EH (cell line): ENCODE data around the gene DEFB110.

Source experiments
- DNase-seq: peaks from one replicate; pipeline ENCODE4 v3.0.0-alpha.2; 2015; ENCODE audit warnings: low read depth

The DEFB110 gene

DNA sequence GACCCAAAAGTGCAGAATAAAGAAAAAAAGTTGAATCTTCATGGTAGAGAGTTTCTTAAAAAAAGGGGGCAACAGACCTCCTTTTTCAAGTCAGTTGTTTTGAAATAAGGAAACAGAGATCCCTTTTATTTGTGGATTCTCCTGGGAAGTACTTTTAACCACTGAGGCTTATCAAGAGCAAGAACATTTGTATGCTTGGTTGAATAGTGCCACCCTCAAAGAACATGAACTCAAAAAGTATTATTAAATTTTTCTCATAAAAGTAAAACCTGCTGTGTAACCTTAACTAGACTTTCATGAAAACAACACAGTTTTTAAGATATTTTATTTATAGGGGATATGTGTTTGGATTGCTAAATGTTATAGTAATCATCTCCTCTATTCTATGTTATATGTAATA, at the start of gene DEFB110:
DEFB110 (minus strand) TSS at position 101 of the 400 bp plus-strand sequence; CDS start at position 42, 59 bp downstream.
- DNase-seq, result no peak

DNA sequence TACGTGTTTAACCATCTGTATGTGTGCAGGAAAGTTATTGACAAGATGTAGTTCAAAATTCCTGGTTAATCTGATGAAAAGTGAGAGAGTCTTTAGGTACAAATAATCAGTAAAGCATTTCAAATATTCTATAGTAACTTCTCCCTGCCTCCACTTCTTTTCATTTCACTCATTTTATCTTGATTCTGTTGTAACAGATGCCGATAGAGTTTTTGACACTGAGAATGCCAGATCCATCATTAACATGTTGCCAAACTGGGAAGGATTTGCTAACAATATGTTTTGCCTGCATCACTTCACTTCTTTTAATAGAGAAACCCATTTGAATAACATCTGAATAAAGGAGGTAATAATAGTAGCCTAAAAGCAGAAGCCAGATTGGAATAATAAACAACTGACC, 48.3 kb upstream of the DEFB110 start:
- no peak for DNase-seq

DNA sequence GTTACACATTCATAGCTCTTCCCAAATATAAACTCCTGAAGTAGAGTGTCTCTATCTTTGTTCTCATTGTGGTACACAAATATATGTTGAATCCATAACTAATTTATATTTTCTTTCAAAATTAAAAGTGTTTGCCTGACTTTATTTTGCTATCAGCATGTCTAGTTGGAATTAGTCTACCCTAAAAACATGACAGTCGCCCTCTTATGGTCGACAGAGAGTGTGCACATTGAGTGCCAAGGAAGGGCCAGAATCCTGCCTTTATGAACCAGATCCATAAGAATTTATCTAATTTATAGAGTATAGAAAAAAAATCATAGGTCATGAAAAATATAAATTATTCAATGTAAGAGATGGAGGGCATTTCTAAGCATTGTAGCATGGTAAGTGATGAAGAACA, 40.3 kb upstream of the DEFB110 start:
- DNase-seq, result no peak

DNA sequence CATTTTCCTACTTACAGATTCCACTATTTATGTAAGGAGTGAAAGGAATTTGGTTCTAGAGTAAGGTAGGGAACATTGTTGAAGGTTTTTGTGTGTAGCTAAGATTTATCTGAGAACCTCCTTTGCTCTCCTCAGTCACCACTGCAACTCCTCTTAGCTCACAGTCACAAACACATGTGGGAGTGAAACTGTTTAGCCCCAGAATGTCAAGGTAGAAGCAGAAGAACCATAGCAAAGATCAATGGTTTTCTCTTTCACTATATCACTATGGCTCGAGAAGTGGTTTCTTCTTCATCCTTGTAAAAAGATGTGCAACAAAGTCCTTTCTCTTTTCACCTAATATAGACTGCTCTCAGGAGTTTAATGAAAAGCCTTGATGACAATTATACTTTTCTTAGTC, 34.4 kb upstream of the DEFB110 start:
- DNase-seq, result no peak

DNA sequence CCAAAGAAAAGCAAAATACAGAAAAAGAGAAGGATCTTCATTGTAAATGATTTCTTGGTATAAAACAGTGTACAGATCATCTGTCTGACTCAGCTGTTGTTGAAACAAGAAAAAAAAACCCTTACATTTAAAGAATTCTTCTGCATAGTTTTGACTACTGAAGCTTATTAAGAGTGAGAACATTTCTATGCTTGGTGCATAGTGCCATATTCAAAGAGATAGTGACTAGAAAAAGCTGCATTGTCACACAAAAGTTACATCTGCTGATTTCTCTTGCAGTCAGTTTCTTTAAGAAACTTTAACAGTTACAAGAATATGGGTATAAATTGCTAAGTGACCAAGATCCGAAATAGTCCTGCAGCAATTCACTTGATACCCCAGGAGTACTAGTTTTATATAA, 28.0 kb upstream of the DEFB110 start, which contains the start of gene DEFB112:
DEFB112 (minus strand) TSS at position 101 of the 400 bp plus-strand sequence; CDS start at position 41, 60 bp downstream.
- no peak for DNase-seq

DNA sequence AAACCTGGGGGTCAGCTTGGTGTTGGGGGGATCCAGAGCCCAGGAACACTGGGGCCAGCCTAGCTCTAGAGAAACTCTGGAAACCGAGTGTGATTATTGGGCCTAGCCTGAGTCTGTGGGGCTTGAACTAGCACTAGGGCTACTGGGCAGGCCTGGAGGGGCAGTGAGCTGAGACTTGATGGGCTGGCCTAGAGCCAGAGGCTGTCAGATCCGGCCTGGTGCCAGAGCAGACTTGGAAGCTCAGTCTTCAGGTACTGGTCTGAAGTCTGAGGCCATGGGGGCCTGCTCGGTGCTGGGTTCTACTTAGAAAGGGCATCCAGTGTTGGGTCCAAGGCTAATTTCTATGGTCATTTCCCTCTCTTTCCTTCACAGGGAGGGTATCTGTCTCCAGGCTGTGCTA, 25.2 kb upstream of the DEFB110 start:
- DNase-seq, result no peak

DNA sequence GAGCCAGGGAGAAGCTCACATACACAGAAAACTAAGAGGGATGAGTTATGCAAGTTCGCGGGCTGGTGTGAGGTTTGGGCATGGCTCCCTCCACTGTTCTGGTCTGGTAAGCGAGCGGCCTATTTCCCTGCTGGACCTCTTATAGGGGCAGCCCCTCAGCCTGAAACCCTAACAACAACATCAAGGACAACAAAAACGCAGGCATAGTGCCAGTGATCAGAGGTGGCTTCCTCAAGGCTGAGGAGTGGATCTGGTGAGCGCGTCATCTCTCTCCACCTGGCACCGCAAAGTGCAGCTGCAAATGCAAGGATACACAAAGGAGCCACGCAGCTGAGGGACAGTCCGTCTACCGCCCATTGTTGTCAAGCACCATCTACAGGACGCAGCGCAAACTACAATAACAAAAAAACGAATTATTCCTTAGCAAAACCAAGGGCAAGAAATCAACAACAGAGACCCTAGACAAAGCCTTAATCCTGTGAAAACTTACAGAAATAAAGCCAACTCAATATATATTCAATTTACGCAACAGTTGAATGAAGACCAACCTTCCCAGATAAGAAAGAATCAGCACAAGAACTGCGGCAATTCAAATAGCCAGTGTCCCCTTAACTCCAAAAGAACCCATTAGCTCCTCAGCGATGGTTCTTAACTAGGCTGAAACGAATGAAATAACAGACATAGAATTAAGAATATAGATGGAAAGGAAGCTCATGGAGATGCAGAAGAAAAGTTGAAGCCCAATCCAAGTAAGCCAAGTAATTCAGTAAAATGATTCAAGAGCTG, 9.2 kb upstream of the DEFB110 start:
- DNase-seq, result no peak

DNA sequence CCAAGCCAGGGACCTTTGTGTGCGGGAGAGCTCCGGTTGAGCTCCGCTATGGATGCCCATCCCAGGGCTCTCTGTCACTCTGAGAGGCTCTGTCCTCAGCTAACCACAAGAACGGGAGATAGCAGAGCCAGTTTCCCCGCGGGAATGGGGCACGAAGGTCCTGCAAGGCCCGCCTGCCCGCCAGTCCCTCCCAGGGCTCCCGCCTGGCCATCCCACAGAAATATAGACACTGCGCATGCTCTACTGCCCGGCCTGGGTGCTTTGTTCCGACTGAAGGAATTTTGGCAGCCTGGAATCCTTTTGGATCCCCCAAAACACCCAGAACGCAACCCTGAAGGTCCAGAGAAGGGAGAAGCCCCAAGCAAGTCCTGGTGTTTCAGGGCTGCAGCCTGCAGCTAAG, 8.6 kb upstream of the DEFB110 start:
- no peak for DNase-seq

DNA sequence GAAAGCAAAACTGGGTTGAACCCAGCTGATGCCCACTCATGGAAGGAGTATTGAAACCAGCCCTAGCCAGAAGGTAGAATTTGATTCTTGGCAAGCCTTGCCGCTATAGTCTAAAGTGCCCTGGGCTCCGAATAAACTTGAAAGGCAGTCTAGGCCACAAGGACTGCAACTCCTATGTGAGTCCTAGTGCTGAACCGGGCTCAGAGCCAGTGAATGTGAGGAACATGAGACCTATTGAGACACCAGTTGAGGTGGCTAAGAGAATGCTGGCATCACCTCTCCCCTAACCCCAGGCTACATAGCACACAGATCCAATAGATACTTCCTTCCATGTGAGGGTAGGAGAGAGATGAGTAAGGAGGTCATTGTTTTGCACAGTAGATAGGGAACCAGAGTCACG, 3.5 kb upstream of the DEFB110 start:
- no peak for DNase-seq

DNA sequence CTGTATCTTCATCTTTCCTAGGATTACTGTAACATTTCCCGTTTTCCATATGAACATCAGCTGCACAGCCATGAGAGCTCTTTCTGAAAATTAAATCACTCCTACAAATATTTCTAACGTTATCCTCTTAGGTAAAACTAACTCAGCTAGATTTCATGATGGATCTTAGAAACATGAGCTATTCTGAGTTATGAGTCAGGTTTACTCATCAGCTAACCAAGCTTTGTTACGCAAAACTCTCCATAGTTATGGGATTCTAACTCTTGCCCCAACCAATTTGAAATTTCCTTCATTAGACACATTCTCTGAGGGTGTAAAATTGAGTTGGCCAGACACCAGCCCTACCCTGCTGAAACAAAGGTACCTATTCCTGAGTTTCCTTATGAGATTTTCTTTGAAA, 14.0 kb downstream of the DEFB110 start:
- no peak for DNase-seq

DNA sequence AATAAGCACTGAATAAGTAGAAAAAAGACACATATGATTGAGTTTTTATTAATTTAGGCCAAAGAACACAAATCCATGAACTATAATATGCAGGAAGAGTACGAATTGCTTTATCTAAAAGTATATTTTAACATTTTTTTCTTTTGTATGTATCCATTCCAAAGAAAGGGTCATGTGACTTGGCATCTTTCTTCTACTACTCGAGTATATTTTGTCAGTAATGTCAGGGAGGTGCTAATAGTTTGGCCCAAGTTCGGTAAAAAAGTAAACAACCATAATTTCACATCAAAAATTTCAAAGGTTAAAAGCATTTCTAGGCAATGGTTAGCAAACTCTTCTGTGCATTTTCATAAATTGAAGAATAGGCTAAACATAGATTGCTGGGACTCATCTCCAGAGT, 18.7 kb downstream of the DEFB110 start:
- DNase-seq, result no peak

DNA sequence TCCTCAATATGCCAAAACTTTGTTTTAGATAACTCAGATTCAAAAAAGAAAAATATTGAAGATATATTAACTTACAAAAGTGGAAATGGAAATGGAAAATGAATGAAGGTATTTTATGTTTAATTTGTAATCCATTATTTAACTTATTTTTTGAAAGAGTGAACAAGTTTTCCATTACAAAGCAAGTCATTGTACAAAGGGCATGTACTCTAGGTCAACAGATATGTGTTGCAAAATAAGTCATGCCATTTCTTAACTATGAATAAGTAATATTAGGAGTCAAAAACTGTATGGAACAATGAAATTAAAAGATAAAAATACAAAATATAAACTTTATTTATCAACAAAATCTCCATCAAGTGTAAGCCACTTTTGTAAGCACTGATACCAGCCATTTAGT, 26.5 kb downstream of the DEFB110 start:
- DNase-seq, result no peak

DNA sequence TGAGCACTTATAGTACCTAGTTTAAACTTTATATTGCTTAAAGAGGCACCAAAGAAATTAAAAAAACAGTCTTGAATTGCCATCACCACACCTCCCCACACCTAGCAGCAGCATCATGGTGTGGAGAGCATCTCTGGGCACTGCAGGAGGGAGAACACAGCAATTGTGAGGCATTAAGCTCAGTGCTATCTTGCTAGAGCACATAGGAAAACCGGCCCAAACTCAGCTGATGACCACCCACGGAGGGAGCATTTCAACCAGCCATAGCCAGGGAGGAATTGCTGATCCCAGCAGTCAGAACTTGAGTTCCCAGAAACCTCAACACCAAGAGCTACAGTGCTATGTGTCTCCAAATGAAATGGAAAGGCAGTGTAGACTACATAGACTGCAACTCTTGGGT, 32.9 kb downstream of the DEFB110 start:
- DNase-seq, result no peak

DNA sequence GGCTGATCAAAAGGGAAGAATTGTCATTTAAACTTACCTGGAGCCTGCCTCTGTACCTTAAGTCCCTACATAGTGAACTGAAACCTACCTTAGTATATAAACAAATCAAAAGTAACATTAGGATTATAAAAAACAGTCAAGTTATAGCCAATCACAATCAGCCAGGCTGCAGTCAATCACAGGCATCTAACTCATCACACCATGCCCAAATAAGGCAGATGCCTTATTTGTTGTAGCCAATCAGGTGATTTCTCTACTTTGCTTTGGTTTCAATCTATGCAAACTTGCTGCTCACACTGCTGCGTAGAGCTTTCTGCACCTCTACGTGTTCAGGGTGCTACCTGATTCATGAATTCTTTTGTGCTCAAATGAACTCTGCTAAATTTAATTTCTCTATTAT, 34.0 kb downstream of the DEFB110 start:
- no peak for DNase-seq

DNA sequence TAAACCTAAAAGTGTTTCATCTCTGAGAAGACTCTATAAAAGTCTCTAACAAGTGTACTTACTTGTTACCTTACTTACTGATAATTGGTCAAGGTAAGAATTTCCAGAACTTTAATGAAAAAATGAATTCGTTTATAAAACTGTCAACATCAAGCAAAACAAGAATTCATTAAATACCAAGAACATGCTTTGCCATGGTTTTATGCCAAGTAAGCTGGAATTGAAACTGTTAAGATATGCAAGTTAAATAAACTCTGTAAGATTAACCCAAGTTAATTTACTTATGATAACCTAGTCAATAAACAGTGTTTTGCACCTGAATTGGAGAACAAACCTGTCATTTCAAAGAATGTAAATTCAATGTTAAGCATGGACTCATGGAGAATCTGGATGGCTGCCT, 35.2 kb downstream of the DEFB110 start:
- no peak for DNase-seq

DNA sequence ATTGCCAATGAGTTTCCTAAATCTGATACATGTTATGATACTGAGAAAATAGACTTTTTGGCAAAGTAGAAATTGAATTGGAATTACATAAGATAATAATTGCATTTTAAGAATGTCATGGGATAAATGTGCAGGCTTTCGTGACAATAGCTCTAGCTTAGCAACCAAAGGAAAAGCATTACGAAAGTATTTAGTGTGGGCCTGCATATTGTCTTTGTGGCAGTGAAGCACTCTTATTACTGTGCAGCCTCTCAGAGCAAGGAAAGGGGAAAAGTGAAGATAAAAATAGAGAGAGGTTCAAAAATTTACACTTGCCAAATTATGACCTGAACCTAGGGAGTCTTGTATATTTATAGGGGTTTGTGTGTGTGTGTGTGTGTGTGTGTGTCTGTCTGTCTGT, 39.7 kb downstream of the DEFB110 start:
- DNase-seq, result no peak

DNA sequence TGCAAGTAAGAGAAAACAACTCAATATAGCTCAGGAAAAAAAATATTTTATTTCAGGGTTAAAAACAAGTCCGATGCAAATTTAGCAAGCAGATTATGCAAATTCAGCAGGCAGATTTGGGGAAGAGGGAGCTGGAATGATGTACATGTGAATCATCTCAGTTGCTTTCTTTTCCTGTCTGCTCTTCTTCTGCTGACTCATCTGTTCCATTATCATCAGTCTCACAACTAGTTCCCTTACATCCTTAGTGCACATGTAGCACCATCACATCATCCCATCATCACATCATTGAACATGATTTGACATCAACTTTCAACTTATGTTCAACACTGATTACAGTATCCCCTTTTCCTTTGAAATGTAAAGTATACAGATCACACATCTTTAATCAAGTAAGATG, 40.9 kb downstream of the DEFB110 start:
- no peak for DNase-seq

DNA sequence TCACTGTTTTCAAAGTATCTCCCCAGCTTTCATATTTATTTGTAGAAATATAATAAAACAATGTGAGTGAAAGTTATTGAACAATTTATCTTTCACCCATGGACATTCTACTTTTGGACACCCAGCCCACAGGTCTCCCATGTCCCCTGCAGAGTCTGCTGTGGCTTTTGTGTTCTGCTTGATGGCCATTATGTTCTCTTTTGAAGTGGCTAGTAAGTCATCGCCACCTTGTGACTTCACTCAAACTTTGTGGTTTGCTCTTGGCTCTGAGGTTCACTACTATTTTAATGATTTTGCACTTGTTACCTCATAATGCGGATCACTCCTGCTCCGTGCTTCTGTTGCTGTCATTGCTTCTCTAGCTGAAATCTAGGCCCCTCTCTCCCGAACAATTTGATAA, 42.2 kb downstream of the DEFB110 start:
- DNase-seq, result no peak

DNA sequence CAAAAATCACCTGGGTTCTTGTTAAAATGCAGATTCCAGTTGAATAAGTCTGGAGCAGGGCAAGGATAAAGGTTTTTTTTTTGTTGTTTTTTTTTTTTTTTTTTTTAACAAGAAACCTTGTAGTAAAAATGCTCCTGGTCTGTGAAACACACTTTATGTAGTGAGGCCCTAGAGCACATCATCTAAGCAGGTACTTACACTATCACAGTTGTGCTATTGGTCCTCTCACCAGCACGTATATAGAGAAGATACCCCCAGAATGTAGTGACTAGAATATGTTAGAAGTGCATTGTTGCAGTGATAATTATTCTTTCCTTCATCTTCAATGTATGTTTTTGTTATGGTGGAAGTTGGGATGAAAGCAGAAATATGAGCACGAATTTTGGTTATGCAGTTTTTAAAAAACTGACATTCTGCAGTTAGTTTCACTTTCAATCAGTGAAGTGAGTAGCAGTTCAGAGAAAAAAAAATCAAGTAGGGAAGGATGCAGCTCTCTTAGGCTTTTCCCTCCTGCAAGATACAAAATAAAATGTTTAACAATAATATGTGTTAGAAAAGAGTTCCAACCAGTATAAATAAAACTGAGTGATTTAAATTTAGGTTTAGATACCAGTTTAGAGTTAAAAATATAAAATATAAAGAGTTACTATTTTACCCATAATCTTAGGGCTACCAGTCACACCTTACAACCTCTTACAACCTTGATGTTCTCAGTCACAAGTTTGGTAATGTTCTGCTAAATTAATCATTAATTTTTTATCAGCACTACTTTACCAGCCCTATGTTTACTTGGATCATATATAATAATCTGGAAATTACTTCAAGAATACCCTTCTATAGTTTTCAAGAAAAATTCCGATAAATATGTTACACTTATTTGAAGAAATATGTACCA, 43.2 kb downstream of the DEFB110 start:
- no peak for DNase-seq

DNA sequence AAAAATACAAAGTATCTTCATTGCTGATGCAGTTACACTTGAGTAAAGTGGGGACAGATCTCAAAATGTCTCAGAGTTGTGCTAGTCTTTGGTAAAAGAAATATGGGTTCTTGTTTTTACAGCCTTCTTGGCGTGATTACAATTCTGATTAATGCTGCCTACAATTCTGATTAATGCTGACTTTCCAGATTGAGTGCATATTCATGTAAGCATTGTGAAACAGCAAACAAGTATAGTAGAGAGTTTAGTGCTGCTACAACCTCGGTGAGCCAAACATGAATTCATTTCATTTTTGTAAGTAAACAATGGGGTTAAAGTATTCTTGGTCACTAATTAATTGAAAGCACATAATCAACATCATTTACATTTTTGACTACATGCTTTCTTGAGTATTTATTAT, 52.2 kb downstream of the DEFB110 start, which contains the start of gene DEFB113:
DEFB113 (minus strand) TSS at position 21 of the 400 bp plus-strand sequence; CDS start at position 21, 0 bp downstream.
- DNase-seq, result no peak
